ENCODE results near the gene EPC1.
"Not testable (repeated sequence)": the region's sequence is repeated elsewhere in the genome, so short reads cannot be mapped to it uniquely, and the experiment has no call there.

The EPC1 gene

DNA sequence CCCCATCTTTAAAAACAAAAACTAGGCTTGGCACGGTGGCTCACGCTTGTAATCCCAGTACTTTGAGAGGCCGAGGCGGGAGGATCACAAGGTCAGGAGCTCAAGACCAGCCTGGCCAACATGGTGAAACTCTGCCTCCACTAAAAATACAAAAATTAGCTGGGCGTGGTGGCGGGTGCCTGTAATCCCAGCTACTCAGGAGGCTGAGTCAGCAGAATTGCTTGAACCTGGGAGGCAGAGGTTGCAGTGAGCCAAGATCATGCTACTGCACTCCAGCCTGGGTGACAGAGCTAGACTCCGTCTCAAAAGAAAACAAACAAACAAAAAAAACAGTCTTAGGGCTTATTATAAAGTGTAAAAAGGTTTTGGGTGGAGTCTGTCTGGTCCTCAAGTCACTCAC lies 117.2 kb downstream of the EPC1 start:
- not testable (repeated sequence) for FAIRE-seq

DNA sequence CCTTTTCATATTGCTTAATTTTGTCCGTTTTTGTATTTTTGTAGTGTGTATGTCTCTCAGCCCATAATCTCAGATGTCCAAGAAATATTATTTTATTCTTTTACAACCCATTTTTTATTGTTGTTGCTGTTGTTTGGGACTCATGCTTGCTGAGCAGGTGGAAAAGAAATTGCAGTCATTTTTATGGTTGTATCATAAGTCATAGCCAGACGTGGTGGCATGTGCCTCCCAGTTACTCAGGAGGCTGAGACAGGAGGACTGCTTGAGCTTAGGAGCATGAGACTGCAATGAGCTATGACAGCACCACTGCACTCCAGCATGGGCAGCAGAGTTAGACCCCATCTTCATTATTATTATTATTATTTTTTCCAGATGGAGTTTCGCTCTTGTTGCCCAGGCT lies 117.8 kb downstream of the EPC1 start:
- FAIRE-seq = no peak

DNA sequence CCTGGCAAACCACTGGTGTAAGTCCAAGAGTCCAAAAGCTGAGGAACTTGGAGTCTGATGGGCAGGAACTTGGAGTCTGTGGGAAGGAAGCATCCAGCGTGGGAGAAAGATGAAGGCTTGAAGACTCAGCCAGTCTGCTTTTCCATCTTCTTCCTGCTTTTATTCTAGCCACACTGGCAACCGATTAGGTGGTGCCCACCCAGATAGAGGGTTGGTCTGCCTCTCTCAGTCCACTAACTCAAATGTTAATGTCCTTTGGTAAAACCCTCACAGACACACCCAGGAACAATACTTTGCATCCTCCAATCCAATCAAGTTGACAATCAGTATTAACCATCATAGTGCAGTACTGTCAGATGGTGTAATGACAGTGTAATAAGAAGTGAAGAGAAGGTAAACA lies 119.2 kb downstream of the EPC1 start:
- FAIRE-seq = no peak

DNA sequence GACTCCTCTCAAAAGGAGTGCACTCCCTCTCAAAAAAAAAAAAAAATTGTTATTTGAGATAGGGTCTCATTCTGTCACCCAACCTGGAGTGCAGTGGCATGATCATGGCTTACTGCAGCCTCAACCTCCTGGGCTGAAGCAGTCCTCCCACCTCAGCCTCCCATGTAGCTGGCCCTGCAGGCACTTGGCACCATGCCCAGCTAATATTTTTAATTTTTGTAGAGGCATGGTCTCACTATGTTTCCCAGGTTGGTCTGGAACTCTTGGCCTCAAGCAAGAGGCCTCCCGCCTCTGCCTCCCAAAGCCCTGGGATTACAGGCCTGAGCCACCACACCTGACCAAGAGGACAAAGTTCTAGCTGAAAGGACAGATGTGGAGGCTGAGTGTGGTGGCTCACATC lies 120.3 kb downstream of the EPC1 start:
- FAIRE-seq = no peak

DNA sequence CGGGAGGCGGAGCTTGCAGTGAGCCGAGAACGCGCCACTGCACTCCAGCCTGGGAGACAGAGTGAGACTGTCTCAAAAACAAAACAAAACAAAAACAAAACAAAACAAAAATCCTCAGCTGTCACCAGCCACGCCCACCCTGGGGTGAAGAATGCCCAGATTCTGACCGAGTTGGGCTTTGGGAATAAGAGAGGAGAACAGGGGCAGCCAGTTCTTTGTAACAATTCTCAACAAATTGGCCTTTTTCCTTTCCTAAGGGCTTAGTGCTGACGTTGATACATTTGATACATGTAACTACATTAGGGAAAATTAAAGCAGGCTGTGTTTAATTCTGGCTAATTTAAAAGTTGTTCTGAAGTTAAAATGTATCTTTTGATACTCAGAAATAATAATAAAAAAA lies 121.0 kb downstream of the EPC1 start:
- no peak for FAIRE-seq

DNA sequence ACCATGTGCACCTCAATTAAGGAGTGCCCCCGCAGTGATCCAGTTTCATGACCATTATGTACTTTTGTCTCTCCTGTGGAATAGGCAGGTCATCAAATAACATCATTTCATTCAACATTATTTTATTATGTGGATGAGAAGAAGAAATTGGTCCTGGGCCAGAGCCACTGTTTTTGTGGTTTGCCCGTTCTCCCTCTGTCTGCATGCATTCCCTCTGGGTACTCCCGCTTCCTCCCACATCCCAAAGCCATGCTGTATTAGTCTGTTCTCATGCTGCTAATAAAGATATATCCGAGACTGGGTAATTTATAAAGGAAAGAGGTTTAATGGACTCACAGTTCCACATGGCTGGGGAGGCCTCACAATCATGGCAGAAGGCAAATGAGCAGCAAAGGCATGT lies 124.6 kb downstream of the EPC1 start:
- not testable (repeated sequence) for FAIRE-seq

DNA sequence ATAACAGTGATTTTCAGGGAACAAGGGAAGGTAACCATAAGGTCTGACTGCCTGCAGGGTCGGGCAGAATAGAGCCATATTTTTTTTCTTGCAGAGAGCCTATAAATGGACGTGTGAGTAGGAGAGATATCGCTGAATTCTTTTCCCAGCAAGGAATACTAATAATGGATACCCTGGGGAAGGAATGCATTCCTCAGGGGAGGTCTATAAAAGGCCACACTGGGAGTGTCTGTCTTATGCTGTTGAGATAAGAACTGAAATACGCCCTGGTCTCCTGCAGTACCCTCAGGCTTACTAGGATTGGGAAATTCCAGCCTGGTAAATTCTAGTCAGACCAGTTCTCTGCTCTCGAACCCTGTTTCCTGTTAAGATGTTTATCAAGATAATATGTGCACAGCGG lies 127.8 kb downstream of the EPC1 start:
- FAIRE-seq = not testable (repeated sequence)

DNA sequence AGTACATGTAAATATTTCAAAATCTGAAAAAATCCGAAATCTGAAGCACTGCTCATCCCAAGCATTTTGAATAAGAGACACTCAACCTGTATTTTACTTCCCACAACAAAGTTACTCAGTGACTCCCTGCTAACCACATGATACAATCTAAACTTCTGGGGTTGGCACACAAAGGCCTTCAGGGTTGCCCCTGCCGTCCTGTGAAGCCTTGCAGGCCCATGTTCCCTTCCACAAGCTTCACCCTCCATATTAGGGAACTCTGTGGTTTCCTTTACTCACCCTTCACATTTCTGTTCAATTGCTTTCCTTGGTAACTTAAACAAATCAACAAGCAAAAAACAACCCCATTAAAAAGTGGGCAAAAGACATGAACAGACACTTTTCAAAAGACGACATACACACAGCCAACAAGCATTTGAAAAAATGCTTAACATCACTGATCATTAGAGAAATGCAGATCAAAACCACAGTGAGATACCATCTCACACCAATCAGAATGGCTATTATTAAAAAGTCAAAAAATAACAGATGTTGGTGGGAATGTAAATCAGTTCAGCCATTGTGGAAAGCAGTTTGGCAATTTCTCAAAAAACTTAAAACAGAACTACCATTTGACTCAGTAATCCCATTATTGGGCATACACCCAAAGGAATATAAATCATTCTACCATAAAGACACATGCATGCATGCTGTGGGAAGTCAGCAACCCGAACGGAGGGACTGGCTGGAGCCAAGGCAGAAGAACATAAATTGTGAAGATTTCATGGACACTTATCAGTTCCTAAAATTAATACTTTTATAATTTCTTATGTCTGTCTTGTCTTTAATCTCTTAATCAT lies 128.5 kb downstream of the EPC1 start:
- FAIRE-seq = not testable (repeated sequence)

Measured in A204.1 (cell line).